ENCODE results near the gene HLCS. TPM values are rescaled to one million over a fixed set of nuclear protein-coding genes. Genes with fewer than 3 reads are reported as not detected.

HLCS gene
- polyA plus RNA-seq, 1 of the 3 experiments (the other 2 are of a cell fraction), result 13.0 TPM

- TF ChIP-seq TCF12 (IDR thresholded peaks at IDR 0.05), result no peak
- CTCF ChIA-PET, result interaction anchor here (1.1 kb wide), 2 partner anchors 220 to 347 kb away, joined by 3 to 4 read pairs; no protein-coding TSS in a partner anchor
- 95% methylated on average over 5 of the region's 5 CpGs for WGBS (ENCODE audit: low lambda C conversion rate)
Measured at GRCh38 chr21:36851121-36851520, 115.3 kb downstream of the HLCS start.

GRCh38 chr21:36850372-36850771, 116.1 kb downstream of the HLCS start:
- Histone ChIP-seq H3F3A (replicated peaks; ENCODE audit: insufficient read depth) (peaks cover 18% of the 10 kb centered on the region), H3K4me3 (ENCODE audit: low read depth in 2 of 2, low read length in 1 of 2) (no peak overlapping the region), H3K79me2 (ENCODE audit: insufficient read depth) (no peaks in the 10 kb centered on the region), H4K20me1 (ENCODE audit: insufficient read depth) (no peaks in the 10 kb centered on the region; the same call in 1 of the 2 replicates), H3K36me3 (replicated peaks in 1 of 2; ENCODE audit: control insufficient read depth in 1 of 2, insufficient read depth in 2 of 2, low read length in 1 of 2) (no peaks in the 10 kb centered on the region), H3K27ac (ENCODE audit: low read depth in 2 of 2, low read length in 1 of 2) (no peak overlapping the region), H3K9me2 (no peaks in the 10 kb centered on the region), H3K9me3 (no peaks in the 10 kb centered on the region), H3K4me1 (ENCODE audit: control insufficient read depth in 1 of 2, insufficient read depth in 2 of 2, low read depth in 1 of 2, low read length in 1 of 2) (peaks cover 9 to 13% of the 10 kb centered on the region in 2 experiments; a peak in 3 of 4 replicates), H2AFZ (ENCODE audit: low read depth) (no peak overlapping the region), H3K9ac (no peak overlapping the region), H3K4me2 (no peak overlapping the region), H3K27me3 (ENCODE audit: insufficient read depth) (no peaks in the 10 kb centered on the region)
- no peak for DNase-seq
- TF ChIP-seq SMC3 (IDR thresholded peaks at IDR 0.05; ENCODE audit: low read depth, low read length), result no peak
- POLR2A ChIA-PET, result no interaction called here
- CTCF ChIA-PET, result interaction anchor here (0.6 to 1.5 kb wide), 3 partner anchors 12 to 220 kb away, joined by 4 read pairs; no protein-coding TSS in a partner anchor
- WGBS (ENCODE audit: low lambda C conversion rate), result 98% methylated on average over 7 of the region's 8 CpGs

More at GRCh38 chr21:36851121-36851520, 115.3 kb downstream of the HLCS start:
- H3K27me3 ChIP-seq (ENCODE audit: insufficient read depth), result no peaks in the 10 kb centered on the region
- H3K9ac ChIP-seq, result no peak overlapping the region
- POLR2A ChIA-PET, result no interaction called here
- H3K4me2 ChIP-seq, result no peak overlapping the region
- H3K27ac ChIP-seq (ENCODE audit: low read depth in 2 of 2, low read length in 1 of 2), result no peak overlapping the region
- no peaks in the 10 kb centered on the region for H3K9me2 ChIP-seq
- no peak for DNase-seq
- H3K4me1 ChIP-seq (ENCODE audit: control insufficient read depth in 1 of 2, insufficient read depth in 2 of 2, low read depth in 1 of 2, low read length in 1 of 2), result peaks cover 9 to 13% of the 10 kb centered on the region in 2 experiments; a peak in 3 of 4 replicates
- H4K20me1 ChIP-seq (ENCODE audit: insufficient read depth), result no peaks in the 10 kb centered on the region; the same call in 1 of the 2 replicates
- H3K4me3 ChIP-seq (ENCODE audit: low read depth in 2 of 2, low read length in 1 of 2), result no peak overlapping the region
- H3K79me2 ChIP-seq (ENCODE audit: insufficient read depth), result no peaks in the 10 kb centered on the region
- H3K36me3 ChIP-seq (replicated peaks in 1 of 2; ENCODE audit: control insufficient read depth in 1 of 2, insufficient read depth in 2 of 2, low read length in 1 of 2), result no peaks in the 10 kb centered on the region
- H2AFZ ChIP-seq (ENCODE audit: low read depth), result no peak overlapping the region
- no peaks in the 10 kb centered on the region for H3K9me3 ChIP-seq
- peaks cover 18% of the 10 kb centered on the region for H3F3A ChIP-seq (replicated peaks; ENCODE audit: insufficient read depth)

- H3K4me2 ChIP-seq, result no peak overlapping the region
Measured at GRCh38 chr21:36849461-36850105, 116.9 kb downstream of the HLCS start.

More at GRCh38 chr21:36849461-36850105, 116.9 kb downstream of the HLCS start:
- TF ChIP-seq CTCF (IDR thresholded peaks at IDR 0.05) (no peak), FOSL2 (IDR thresholded peaks at IDR 0.05; ENCODE audit: borderline replicate concordance, low read depth) (no peak), SIN3A (IDR thresholded peaks at IDR 0.05; ENCODE audit: borderline replicate concordance, low read depth, low read length) (no peak)
- no peaks in the 10 kb centered on the region for H3K9me2 ChIP-seq
- WGBS (ENCODE audit: low lambda C conversion rate), result 78% methylated on average over 5 of the region's 7 CpGs
- H3K27me3 ChIP-seq (ENCODE audit: insufficient read depth), result no peaks in the 10 kb centered on the region
- DNase-seq, result no peak
- H3K36me3 ChIP-seq (replicated peaks in 1 of 2; ENCODE audit: control insufficient read depth in 1 of 2, insufficient read depth in 2 of 2, low read length in 1 of 2), result no peaks in the 10 kb centered on the region
- ChIA-PET POLR2A (no interaction called here), CTCF (interaction anchor here (0.6 to 1.5 kb wide), 3 partner anchors 11 to 345 kb away, joined by 3 to 4 read pairs (median 4); no protein-coding TSS in a partner anchor)
- H3F3A ChIP-seq (replicated peaks; ENCODE audit: insufficient read depth), result peaks cover 16% of the 10 kb centered on the region
- H3K79me2 ChIP-seq (ENCODE audit: insufficient read depth), result no peaks in the 10 kb centered on the region
- no peak overlapping the region for H3K9ac ChIP-seq
- H3K4me1 ChIP-seq (ENCODE audit: control insufficient read depth in 1 of 2, insufficient read depth in 2 of 2, low read depth in 1 of 2, low read length in 1 of 2), result peaks cover 9 to 13% of the 10 kb centered on the region in 2 experiments; a peak in 3 of 4 replicates
- H3K9me3 ChIP-seq, result no peaks in the 10 kb centered on the region
- H2AFZ ChIP-seq (ENCODE audit: low read depth), result no peak overlapping the region
- H3K27ac ChIP-seq (ENCODE audit: low read depth in 2 of 2, low read length in 1 of 2), result no peak overlapping the region
- H4K20me1 ChIP-seq (ENCODE audit: insufficient read depth), result no peaks in the 10 kb centered on the region; the same call in 1 of the 2 replicates
- no peak overlapping the region for H3K4me3 ChIP-seq (ENCODE audit: low read depth in 2 of 2, low read length in 1 of 2)
